IPS-NIHi7 (cell line): Measurements from ENCODE around the gene ZNF143.
A peak's percentile ranks its signal among the peaks of the same experiment; 100 is the strongest.
"Not testable (repeated sequence)": the region's sequence is repeated elsewhere in the genome, so short reads cannot be mapped to it uniquely, and the experiment has no call there.

Experiments used
- DNase-seq: peaks from one replicate; pipeline ENCODE4 v3.0.0; 2012; ENCODE audit warnings: mixed read lengths; ENCODE audit errors: extremely low spot score

The ZNF143 gene

DNA sequence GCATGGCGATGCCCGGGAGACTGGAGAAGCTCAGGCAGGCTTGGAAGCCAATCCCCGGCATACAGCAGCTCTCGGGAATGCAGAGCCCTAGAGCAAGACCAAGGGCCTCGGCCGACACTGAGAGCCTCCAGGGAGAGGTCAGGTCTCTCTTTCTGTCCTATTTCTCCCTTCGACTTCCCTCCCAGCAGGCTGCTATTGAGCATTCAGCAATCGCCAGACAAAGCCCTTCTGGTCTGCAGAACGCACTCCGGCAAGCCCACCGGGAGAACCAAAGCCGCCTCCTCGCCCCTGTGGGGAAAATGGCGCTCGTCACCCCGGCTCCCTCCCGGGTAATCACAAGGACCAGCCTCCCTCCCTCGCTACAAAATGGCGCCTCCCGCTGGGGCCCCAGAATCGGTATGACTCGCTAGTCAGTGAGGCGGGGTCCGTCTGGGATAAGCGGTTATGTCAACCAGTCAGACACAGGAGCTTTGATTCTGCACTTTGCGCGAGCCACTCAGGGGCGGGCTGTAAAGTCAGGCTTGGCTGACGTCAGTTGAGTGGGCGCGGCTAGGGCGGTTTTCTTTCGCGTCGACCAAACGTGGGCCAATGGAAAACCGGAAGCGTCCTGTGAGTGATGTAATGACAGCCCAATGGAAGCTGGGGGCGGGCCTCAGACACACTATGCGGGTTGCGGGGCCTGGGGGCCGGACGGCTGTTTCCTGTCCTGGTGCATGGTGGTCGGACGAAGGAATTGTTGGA, at the start of gene ZNF143:
Gene ZNF143 (plus strand): TSS at position 691 of the 741 bp plus-strand sequence. CDS start 10,297 bp downstream, outside the sequence.
- peak; percentile 99 for DNase-seq

DNA sequence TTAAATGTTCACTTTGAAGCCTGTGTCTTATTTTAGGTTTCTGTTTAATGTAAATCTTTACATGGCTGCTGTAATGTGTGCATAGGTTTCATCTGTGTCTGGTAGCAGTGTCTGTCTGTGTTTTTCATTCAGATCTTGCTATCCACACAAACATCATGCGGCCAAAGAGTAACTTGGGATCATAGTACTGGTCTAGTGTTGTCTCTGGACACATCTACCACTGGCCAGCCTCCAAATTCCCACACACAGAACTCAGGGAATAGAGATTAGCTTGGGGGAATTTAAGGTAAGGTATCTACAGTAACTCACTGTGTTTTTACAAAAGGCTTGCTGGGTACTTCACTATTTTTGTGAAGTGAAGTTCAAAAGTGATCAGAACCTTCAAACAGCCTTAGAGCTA, 32.1 kb upstream of the ZNF143 start:
- DNase-seq: no peak

DNA sequence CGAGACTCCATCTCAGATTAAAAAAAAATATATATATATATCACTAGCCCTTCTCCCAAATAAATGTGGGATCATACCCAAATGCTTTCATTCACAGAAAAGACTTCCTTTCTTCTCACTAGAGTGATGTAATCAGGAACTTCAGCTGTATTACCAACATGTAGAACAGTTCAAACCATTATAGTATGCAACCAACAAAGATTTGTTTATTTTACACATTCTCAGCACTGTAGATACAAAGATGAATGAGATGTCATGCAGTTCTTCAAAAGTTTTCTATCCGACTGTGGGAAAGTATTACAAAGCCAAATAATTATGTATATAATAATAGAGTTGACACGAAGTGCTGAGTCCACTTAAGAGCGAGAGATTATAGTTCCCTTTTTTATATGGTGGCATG, 22.2 kb upstream of the ZNF143 start:
- DNase-seq: no peak

DNA sequence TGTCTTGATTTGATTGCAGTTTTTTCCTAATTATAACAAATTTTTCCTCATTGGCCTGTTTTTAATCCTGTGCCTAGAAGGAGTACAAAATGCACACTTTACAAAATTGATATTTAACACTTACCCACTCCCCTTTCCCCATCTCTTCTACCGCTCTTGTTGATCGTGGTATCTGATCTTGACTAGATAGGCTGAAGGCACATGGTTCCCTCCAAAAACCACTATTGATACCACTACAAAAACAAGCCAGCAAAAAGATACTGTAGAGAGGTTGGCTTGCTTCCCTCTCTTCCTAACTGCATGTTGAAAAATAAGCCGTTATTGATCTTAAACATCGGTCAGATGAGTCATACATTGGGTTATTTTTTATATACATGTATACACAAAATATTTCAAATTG, 14.6 kb upstream of the ZNF143 start:
- no peak for DNase-seq

DNA sequence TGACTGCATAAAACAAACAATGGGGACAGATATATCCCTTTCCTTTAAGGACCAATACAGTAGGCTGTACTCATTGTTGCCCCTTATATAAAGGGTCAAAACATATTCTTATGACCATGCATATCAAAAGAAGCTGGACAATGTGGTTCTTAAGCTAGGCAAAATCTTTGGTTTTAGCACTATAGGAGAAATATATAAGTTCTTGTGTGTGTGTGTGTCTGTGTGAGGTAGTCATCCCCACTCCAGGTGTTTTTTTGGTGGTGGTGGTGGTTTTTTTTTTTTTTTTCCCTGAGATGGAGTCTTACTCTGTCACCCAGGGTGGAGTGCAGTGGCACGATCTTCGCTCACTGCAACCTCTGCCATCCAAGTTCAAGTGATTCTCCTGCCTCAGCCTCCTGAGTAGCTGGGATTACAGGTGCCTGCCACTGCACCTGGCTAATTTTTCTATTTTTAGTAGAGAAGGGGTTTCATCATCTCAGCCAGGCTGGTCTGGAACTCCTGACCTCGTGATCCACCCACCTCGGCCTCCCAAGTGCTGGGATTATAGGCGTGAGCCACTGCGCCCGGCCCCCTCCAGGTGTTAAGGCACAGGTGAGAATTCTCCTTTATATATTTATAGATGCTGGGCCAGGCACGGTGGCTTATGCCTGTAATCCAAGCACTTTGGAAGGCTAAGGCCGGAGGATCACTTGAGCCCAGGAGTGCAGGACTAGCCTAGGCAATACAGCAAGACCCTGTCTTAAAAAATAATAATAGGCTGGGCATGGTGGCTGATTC, 12.0 kb upstream of the ZNF143 start:
- DNase-seq: no peak

DNA sequence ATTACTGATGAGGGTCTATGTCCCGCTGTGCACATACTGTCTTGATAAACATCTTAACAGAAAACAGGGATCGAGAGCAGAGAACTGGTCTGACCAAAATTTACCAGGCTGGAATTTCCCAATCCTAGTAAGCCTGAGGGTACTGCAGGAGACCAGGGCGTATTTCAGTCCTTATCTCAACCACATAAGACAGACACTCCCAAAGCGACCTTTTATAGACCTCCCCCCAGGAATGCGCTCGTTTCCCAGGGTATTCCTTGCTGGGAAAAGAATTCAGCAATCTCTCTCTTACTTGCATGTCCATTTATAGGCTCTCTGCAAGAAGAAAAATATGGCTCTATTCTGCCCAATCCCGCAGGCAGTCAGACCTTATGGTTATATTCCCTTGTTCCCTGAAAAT, 8.8 kb upstream of the ZNF143 start:
- not testable (repeated sequence) for DNase-seq

DNA sequence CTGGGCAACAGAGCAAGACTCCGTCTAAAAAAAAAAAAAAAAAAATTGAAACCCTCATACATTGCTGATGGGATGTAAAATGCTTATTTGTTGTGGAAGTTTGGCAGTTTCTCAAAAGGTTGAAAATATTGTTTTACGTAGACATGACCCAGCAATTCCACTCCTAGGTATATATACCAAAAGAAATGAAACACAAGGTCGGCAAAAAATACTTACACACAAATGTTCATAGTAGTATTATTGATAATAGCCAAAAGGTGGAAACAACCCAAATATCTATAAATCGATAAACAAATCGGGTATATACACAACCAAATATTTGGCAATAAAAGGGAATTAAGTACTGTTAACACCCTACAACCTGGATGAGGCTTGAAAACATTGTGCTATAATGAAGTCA, 5.1 kb upstream of the ZNF143 start:
- no peak for DNase-seq

DNA sequence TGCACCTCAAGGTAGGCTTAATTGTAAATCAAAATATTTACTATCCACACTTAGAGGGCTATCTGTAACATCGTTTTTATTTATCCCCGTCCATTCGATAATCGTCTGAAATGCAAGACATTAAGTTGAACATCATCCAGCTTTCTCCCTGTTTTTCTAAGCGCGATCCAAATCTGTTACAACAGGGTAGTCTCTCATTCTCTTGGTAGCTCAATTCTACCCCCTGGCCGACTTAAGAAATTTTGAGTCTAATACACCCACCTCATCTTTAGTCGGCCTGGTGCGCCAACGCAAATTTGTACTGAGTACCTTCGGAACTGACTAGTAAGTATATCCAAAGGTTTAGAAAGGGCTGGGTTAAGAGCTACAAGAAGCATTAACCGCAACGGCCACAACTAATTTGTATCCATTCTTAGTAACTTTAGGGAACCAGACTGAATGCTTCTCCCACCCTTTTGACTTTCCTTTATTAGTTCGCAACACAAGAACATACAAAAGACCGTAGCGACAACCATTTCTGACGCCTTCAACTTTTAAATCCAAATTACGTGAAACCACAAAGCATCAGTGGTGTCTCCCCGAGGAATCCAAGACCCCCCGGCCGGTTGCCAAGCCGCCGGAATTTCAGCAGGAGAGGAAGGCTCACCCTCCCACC, 1.0 kb upstream of the ZNF143 start:
- DNase-seq: no peak

DNA sequence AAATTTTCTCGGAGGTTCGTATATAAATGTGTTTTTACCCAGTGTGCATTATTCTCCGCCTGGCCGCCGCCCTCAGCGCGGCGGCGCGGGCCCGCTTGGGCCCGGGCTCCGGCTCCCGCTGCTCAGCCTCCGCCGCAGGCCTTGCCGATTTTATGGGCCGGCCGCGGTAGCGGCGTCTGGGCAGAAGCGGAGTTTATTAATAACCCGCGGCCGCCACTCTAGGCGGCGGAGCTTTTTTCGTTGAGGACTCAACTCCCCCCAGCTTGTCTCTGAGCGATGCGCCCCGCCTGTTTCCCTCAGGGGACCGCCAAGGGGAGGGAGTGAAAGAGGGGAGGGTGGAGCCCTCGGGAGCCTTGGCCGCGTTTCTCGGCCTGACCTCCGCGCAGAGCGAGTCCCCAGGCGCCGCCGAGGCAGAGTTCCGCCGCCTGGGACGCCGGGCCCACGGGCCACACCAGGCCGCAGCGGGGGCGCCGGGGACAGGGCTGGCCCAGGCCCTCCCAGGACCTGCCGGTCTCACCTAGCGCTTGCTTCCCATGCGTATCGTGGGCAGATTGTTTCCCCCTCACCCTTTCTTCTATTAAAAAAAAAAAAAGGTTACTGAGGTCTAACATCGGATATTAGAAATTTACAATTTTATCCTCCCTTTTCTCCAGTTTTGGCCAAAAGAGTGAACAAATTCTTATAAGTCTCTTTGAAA, 399 bp downstream of the ZNF143 start:
- peak; percentile 82 for DNase-seq

DNA sequence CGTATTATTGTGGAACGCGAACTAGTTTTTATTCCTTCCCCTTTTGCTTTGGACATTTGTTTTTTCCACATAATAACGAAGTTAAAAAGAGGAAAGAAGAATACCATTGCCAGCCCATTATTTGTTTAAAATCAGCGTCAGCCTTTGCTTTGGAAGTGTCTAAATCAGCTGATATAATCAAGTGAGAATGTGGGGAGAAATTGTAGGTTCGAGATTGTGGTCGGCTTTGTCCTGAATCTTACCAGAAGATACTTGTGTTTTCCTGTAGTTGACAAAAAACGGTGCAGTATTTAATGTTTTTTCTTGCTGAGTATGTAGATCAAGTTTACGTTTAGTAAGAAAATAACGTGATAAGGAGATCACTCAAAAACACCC, 935 bp downstream of the ZNF143 start:
- no peak for DNase-seq

DNA sequence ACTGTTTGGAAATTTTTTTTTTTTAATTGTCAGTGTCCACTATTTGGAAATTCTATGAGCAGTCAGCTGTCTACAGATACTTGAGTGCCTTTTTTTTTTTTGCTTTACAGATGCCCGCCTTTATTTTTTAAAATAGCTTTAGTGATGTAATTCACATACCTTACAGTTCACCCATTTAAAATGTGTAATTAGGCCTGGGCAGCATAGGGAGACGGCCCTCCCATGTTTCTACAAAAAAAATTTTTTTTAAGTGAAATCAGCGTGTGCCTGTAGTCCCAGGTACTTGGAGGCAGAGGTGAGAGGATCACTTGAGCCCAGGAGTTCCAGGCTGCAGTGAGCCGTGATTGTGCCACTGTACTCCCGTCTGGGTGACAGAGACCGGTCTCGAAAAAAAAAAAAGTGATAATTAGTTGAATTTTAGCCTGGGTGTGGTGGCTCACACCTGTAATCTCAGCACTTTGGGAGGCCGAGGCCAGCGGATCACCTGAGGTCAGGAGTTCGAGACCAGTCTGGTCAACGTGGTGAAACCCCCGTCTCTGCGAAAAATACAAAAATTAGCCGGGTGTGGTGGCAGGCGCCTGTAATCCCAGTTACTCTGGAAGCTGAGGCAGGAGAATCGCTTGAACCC, 1.5 kb downstream of the ZNF143 start:
- no peak for DNase-seq

DNA sequence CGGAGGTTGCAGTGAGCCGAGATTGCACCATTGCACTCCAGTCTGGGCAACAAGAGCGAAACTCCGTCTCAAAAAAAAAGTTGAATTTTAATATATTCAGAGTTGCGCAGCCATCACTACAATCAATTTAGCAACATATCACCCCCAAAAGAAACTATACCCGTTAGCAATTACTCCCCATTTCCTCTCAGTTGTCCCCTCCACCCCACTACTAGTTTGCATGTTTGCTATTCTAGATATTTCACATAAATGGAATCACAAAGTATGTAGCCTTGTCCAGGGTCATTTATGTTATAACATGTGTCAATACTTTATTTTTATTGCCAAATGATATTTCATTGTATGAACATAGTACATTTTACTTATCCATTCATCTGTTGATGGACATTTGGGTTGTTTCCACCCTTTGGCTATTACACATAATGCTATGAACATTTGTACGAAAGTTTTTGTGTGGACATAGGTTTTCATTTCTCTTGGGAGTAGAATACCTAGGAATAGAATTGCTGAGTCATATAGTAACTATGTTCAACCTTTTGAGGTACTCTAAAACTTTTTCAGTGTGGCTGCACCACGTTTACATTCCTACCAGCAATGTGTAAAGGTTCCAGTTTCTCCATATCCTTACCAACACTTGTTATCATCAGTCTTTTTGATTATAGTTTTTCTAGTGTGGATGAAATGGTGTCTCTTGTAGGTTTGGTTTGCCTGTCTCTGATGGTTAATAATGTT, 2.2 kb downstream of the ZNF143 start:
- no peak for DNase-seq

DNA sequence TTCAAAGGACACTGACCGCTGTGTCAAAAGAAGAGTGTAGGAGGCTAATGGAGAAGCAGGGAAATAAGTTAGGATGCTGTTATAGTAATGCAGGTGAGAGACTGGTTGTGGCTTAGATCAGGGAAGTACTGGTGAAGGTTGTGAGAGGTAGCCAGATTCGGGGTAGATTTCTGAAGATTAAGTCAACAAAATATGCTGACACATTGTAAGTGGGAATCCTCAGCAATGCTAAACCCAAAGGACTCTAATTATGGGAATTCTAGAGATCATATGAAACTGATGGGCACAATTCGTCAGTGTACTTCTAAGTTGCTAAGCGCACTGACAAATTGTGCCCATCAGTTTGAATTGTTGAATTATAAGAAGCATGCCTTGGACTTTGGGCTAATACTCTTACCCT, 10.0 kb downstream of the ZNF143 start:
- DNase-seq: no peak

DNA sequence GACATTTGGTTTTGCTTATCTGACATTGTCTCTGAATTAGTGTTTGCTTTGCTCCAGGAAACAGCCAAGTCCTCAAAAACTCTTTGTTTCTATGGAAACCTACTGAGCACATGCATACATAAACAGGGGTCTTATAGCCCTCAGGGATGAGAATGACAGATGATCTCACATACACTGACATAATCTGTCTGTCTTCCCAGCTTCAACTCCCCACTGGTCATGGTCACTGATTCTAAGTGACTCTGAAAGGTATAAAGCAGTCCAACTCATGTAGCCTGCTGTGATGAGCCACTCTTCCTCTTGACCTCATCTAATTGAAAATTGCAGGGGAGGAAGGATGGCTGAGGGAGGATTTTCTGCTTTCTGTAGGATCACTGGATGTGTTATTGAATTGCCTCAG, 12.6 kb downstream of the ZNF143 start:
- DNase-seq: no peak

DNA sequence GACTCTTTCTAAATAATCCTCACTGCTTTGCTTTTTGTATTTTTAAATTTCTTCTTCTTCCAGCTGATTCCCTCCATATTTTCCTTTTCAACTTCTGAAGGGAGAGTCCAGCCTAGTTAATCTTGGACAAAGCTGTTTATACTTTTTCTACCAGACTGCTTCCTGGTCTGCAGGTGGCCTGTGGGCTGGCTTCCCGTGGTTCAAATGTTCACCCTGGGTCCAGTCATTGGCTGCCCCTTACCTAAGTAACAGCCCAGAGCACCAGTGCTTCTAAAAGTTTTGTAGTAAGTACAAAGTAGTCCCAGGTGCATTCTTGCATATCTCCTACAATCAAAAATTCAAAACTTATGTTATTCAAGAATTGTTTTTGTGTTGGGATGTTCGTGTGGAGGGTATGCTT, 19.1 kb downstream of the ZNF143 start:
- no peak for DNase-seq

DNA sequence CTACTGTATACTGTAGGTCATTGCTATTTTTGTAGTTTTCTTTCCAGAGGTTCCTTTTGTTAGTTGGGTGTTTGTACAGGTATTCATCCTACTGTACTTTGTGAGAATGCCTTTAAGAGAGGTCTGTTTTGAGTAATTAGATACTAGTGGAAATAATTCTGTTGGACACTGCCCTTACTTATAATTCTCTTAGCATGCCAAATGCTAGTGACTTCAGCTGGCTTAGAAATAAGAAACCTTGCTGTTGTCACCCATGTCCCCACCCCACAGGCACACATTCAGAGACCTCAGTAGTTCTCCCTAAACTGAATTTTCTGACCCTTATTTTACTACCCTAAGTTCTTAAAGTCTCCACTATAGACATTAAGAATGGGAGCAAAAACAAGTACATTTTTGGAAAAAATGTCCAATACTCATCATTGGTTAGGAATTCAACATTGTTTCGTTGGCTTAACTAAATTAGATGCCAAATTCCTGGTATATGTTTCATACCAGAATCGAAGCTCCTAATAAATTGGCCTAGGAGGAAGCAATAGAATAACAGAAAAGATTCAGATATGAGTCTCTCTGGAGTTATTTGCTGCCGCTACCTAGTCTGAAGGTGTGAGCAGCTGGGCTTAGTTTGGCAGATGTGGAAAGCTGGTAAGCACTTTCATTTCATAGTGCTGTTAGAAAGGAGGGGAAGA, 28.4 kb downstream of the ZNF143 start:
- no peak for DNase-seq

DNA sequence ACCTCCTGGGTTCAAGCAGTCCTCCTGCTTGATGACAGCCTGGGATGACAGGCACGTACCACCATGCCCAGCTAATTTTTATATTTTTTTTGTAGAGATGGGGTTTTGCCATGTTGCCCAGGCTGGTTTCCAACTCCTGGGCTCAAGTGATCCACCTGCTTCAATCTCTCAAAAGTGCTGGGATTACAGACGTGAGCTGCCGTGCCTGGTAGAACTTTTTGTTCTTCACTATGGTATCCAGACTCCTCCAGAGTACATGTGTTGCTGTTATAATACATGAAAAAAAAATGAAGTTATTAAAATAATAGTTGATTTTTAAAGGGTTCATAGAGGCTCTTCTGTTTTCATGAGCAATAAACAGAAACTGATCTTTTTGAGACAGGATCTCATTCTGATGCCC, 29.6 kb downstream of the ZNF143 start:
- no peak for DNase-seq

DNA sequence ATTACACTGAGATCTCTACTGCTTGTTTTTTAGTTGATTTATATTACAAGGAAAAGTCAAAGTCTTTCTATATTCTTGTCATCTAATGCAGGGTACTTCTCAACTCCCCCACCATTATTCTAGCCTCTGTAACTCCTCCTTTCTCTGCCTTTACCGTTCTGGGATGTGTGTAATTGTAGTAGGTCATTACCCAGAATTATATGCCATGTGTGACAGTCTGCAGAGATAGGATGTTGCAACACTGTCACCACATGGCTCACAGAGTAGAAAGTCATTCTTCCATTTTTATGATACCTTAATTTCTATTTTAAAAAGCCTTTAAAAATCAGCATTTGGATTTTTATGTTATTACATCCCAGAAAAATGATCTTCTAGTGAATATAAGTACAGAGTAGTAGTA, 32.7 kb downstream of the ZNF143 start:
- no peak for DNase-seq

DNA sequence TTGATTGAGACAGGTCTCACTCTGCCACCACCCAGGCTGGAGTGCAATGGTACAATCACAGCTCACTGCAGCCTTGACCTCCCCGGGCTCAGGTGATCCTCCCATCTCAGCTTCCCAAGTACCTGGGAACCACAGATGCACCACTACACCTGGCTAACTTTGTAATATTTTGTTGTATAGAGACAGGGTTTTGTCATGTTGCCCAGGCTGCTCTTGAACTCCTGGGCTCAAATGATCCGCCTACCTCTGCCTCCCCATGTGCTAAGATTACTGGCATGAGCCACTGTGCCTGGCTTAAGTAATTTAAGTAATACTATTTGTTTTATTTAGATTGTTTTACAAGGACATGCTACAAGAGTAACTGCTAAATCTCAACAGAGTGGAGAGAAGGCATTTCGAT, 33.5 kb downstream of the ZNF143 start:
- DNase-seq: no peak

DNA sequence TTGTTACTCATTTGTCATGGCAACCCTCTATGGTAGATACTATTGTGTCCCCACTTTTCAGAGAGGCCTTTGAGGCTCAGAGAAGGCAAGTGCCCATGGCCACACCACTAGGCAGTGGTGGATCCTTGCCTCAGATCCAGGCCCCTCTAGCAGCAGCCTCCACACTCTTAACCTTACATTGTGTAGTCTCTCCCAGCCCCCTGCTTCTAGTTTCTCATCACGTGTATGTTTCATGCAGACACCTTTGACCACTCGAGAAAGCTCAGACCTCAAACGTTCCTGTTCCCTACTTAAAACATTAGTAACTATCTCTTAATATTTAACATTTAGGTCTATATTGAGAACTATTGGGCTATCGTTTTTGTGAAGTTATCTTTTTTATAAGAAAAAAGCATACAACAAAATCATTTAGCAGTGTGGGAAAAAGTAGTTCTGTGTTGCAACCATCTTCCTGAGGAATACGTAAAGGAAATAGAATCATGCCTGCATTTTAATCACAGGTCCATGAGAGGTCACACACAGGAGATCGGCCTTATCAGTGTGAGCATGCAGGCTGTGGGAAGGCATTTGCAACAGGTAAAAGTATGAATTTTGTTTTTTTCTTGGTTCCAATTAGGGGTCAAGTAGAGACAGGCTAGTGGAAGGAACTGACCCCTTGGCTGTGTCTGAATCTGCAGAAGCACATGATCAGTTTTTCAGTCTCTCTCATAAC, 35.1 kb downstream of the ZNF143 start:
- DNase-seq: no peak
